Karpas-422 (cell line): ENCODE results near the gene C10orf90. TPM values are rescaled to one million over a fixed set of nuclear protein-coding genes. Genes with fewer than 3 reads are reported as not detected.

Experiments used
- DNase-seq: peaks from one replicate; pipeline ENCODE4 v3.0.0-alpha.2; 2015
- H2AFZ ChIP-seq: fragments of 200-600 bp; sonication (generic); 2 replicates; pipeline ENCODE4 v1.6.1; 2014; ENCODE audit warnings: antibody characterized with exemption, low read length, mixed read lengths
- H3K27ac ChIP-seq: fragments of 200-600 bp; sonication (generic); 2 replicates; pipeline ENCODE4 v1.5.1; 2014; ENCODE audit warnings: mild to moderate bottlenecking, low read length, moderate library complexity
- H3K27me3 ChIP-seq: fragments of 200-600 bp; sonication (generic); 2 replicates; pipeline ENCODE4 v1.6.1; 2014; ENCODE audit warnings: low read length, mixed read lengths
- H3K36me3 ChIP-seq: fragments of 200-600 bp; sonication (generic); 2 replicates; pipeline ENCODE4 v1.6.1; 2014; ENCODE audit warnings: low read length, mixed read lengths; ENCODE audit not compliant: insufficient read depth
- H3K4me1 ChIP-seq: fragments of 200-600 bp; sonication (generic); 2 replicates; pipeline ENCODE4 v1.6.1; 2014; ENCODE audit warnings: mild to moderate bottlenecking, low read length, mixed read lengths
- H3K4me2 ChIP-seq: fragments of 200-600 bp; sonication (generic); 2 replicates; pipeline ENCODE4 v1.6.1; 2014; ENCODE audit warnings: low read length, low read depth, mild to moderate bottlenecking; ENCODE audit not compliant: poor library complexity, severe bottlenecking
- H3K4me3 ChIP-seq: fragments of 200-600 bp; sonication (generic); 2 replicates; pipeline ENCODE4 v1.5.1; 2014; ENCODE audit warnings: mild to moderate bottlenecking, antibody characterized with exemption, low read length, mixed read lengths
- H3K79me2 ChIP-seq: fragments of 200-600 bp; sonication (generic); 2 replicates; pipeline ENCODE4 v1.6.1; 2014; ENCODE audit warnings: mild to moderate bottlenecking, low read length, mixed read lengths
- H3K9ac ChIP-seq: fragments of 200-600 bp; sonication (generic); 2 replicates; pipeline ENCODE4 v1.6.0; 2014; ENCODE audit warnings: low read length
- H3K9me2 ChIP-seq: fragments of 200-600 bp; sonication (generic), shearing (Covaris generic); replicated peaks from 2 replicates; pipeline ENCODE4 v1.6.0; 2014; ENCODE audit warnings: mild to moderate bottlenecking, low read length, moderate library complexity; ENCODE audit not compliant: insufficient read depth
- H3K9me3 ChIP-seq: fragments of 300-700, 200-600 bp; sonication (generic); 2 replicates; pipeline ENCODE4 v1.6.1; 2014; ENCODE audit warnings: low read length, mixed read lengths
- H4K20me1 ChIP-seq: fragments of 200-600 bp; sonication (generic); 2 replicates; pipeline ENCODE4 v1.6.1; 2014; ENCODE audit warnings: mild to moderate bottlenecking, antibody characterized with exemption, low read length, low read depth; ENCODE audit not compliant: insufficient read depth
- total RNA-seq: library from RNA; depleted of rRNA; stranded (reverse); fragments of >200 nt; shearing (Covaris generic); gene quantifications from 2 replicates; pipeline ENCODE4 v1.2.3, GENCODE V29; 2014; ENCODE audit warnings: low replicate concordance

C10orf90 gene
- total RNA-seq, 1 experiment from 2014 or later, result not detected

- no peaks in the 10 kb centered on the region for H3K9me3 ChIP-seq
- DNase-seq, result no peak
- no peak overlapping the region for H3K4me3 ChIP-seq
- H3K79me2 ChIP-seq, result no peaks in the 10 kb centered on the region
- H3K9me2 ChIP-seq, result no peaks in the 10 kb centered on the region
- H3K9ac ChIP-seq, result no peak overlapping the region
- H3K4me1 ChIP-seq, result no peaks in the 10 kb centered on the region
- no peak overlapping the region for H3K4me2 ChIP-seq
- H4K20me1 ChIP-seq, result no peaks in the 10 kb centered on the region
- H3K27me3 ChIP-seq, result no peaks in the 10 kb centered on the region
- H2AFZ ChIP-seq, result no peak overlapping the region
- no peak overlapping the region for H3K27ac ChIP-seq
- no peaks in the 10 kb centered on the region for H3K36me3 ChIP-seq
Measured at GRCh38 chr10:126402721-126403695, 267.5 kb downstream of the C10orf90 start.

GRCh38 chr10:126400641-126401040, 269.9 kb downstream of the C10orf90 start:
- no peaks in the 10 kb centered on the region for H3K36me3 ChIP-seq
- H3K27ac ChIP-seq, result no peak overlapping the region
- no peak overlapping the region for H3K4me3 ChIP-seq
- no peaks in the 10 kb centered on the region for H3K4me1 ChIP-seq
- no peak overlapping the region for H3K9ac ChIP-seq
- no peak overlapping the region for H2AFZ ChIP-seq
- no peak overlapping the region for H3K4me2 ChIP-seq
- no peaks in the 10 kb centered on the region for H3K27me3 ChIP-seq
- H3K9me2 ChIP-seq, result no peaks in the 10 kb centered on the region
- DNase-seq, result no peak
- no peaks in the 10 kb centered on the region for H3K79me2 ChIP-seq
- H4K20me1 ChIP-seq, result no peaks in the 10 kb centered on the region
- no peaks in the 10 kb centered on the region for H3K9me3 ChIP-seq

- no peak overlapping the region for H3K27ac ChIP-seq
- H2AFZ ChIP-seq, result no peak overlapping the region
- no peaks in the 10 kb centered on the region for H3K79me2 ChIP-seq
- no peaks in the 10 kb centered on the region for H3K9me3 ChIP-seq
- no peak for DNase-seq
- no peak overlapping the region for H3K9ac ChIP-seq
- no peaks in the 10 kb centered on the region for H3K9me2 ChIP-seq
- no peaks in the 10 kb centered on the region for H4K20me1 ChIP-seq
- no peaks in the 10 kb centered on the region for H3K4me1 ChIP-seq
- no peaks in the 10 kb centered on the region for H3K36me3 ChIP-seq
- no peak overlapping the region for H3K4me3 ChIP-seq
- no peak overlapping the region for H3K4me2 ChIP-seq
- no peaks in the 10 kb centered on the region for H3K27me3 ChIP-seq
Measured at GRCh38 chr10:126398924-126399323, 271.6 kb downstream of the C10orf90 start.

GRCh38 chr10:126398383-126398743, 272.1 kb downstream of the C10orf90 start:
- no peak overlapping the region for H3K4me2 ChIP-seq
- H3K9ac ChIP-seq, result no peak overlapping the region

GRCh38 chr10:126397640-126398382, 272.7 kb downstream of the C10orf90 start:
- no peaks in the 10 kb centered on the region for H3K36me3 ChIP-seq
- no peaks in the 10 kb centered on the region for H4K20me1 ChIP-seq
- H3K9ac ChIP-seq, result no peak overlapping the region
- H3K4me3 ChIP-seq, result no peak overlapping the region
- H3K27me3 ChIP-seq, result no peaks in the 10 kb centered on the region
- no peaks in the 10 kb centered on the region for H3K79me2 ChIP-seq
- DNase-seq, result no peak
- no peak overlapping the region for H3K4me2 ChIP-seq
- no peaks in the 10 kb centered on the region for H3K9me3 ChIP-seq
- H3K4me1 ChIP-seq, result no peaks in the 10 kb centered on the region
- H2AFZ ChIP-seq, result no peak overlapping the region
- no peaks in the 10 kb centered on the region for H3K9me2 ChIP-seq
- no peak overlapping the region for H3K27ac ChIP-seq

More at GRCh38 chr10:126398383-126398743, 272.1 kb downstream of the C10orf90 start:
- Histone ChIP-seq H3K79me2 (no peaks in the 10 kb centered on the region), H3K27ac (no peak overlapping the region), H4K20me1 (no peaks in the 10 kb centered on the region), H2AFZ (no peak overlapping the region), H3K9me2 (no peaks in the 10 kb centered on the region), H3K9me3 (no peaks in the 10 kb centered on the region), H3K36me3 (no peaks in the 10 kb centered on the region), H3K4me3 (no peak overlapping the region), H3K27me3 (no peaks in the 10 kb centered on the region), H3K4me1 (no peaks in the 10 kb centered on the region)
- DNase-seq, result no peak

GRCh38 chr10:126397156-126397555, 273.3 kb downstream of the C10orf90 start:
- Histone ChIP-seq H3K4me2 (no peak overlapping the region), H3K36me3 (no peaks in the 10 kb centered on the region), H3K9me3 (no peaks in the 10 kb centered on the region), H3K9me2 (no peaks in the 10 kb centered on the region), H3K4me1 (no peaks in the 10 kb centered on the region), H3K27me3 (no peaks in the 10 kb centered on the region), H3K79me2 (no peaks in the 10 kb centered on the region), H4K20me1 (no peaks in the 10 kb centered on the region), H3K27ac (no peak overlapping the region), H3K4me3 (no peak overlapping the region), H2AFZ (no peak overlapping the region), H3K9ac (no peak overlapping the region)
- no peak for DNase-seq

- Histone ChIP-seq H3K4me1 (no peaks in the 10 kb centered on the region), H3K4me3 (no peak overlapping the region), H4K20me1 (no peaks in the 10 kb centered on the region), H3K79me2 (no peaks in the 10 kb centered on the region), H3K27ac (no peak overlapping the region), H2AFZ (no peak overlapping the region), H3K9ac (no peak overlapping the region), H3K27me3 (no peaks in the 10 kb centered on the region), H3K9me2 (no peaks in the 10 kb centered on the region), H3K4me2 (no peak overlapping the region), H3K9me3 (no peaks in the 10 kb centered on the region), H3K36me3 (no peaks in the 10 kb centered on the region)
- no peak for DNase-seq
Measured at GRCh38 chr10:126394948-126395347, 275.5 kb downstream of the C10orf90 start.

GRCh38 chr10:126393076-126393475, 277.4 kb downstream of the C10orf90 start:
- Histone ChIP-seq H3K9ac (no peak overlapping the region), H3K9me3 (no peaks in the 10 kb centered on the region), H4K20me1 (no peaks in the 10 kb centered on the region), H2AFZ (no peak overlapping the region), H3K9me2 (no peaks in the 10 kb centered on the region), H3K36me3 (no peaks in the 10 kb centered on the region), H3K4me3 (no peak overlapping the region), H3K27ac (no peak overlapping the region), H3K27me3 (no peaks in the 10 kb centered on the region), H3K4me1 (no peaks in the 10 kb centered on the region), H3K79me2 (no peaks in the 10 kb centered on the region), H3K4me2 (no peak overlapping the region)
- no peak for DNase-seq
